IPS-NIHi11 (cell line): ENCODE measurements around the gene CCER1.

ENCODE experiments used
- DNase-seq: peaks from one replicate; pipeline ENCODE4 v3.0.0; 2012; ENCODE audit warnings: mixed read lengths, low spot score

CCER1 gene

GRCh38 chr12:90920222-90920621 is 34.8 kb downstream of the CCER1 start:
- DNase-seq = no peak

GRCh38 chr12:90917431-90917830 is 37.5 kb downstream of the CCER1 start:
- DNase-seq = no peak

- no peak for DNase-seq
Observed at GRCh38 chr12:90916516-90916915, 38.5 kb downstream of the CCER1 start.

- no peak for DNase-seq
Observed at GRCh38 chr12:90915353-90915752, 39.6 kb downstream of the CCER1 start.

GRCh38 chr12:90910958-90911357 is 44.0 kb downstream of the CCER1 start:
- no peak for DNase-seq

- DNase-seq = peak; percentile 52
Observed at GRCh38 chr12:90909069-90909770, 45.8 kb downstream of the CCER1 start.

- no peak for DNase-seq
Observed at GRCh38 chr12:90908465-90908864, 46.5 kb downstream of the CCER1 start.

- DNase-seq = no peak
Observed at GRCh38 chr12:90905691-90906370, 49.1 kb downstream of the CCER1 start.

- DNase-seq = no peak
Observed at GRCh38 chr12:90902596-90902995, 52.4 kb downstream of the CCER1 start.
